HEK293T (cell line): ENCODE measurements around the gene ENAH.

Experiments used
- CTCF ChIA-PET: fragments of 350-600 bp; formaldehyde crosslinking; extraction: SDS; loops from one replicate; lab custom pipeline; 2021; ENCODE audit warnings: antibody characterized with exemption, inconsistent platforms; lab: Yijun Ruan, JAX
- POLR2A ChIA-PET: fragments of 350-600 bp; formaldehyde crosslinking; extraction: SDS; loops from one replicate; lab custom pipeline; 2020; ENCODE audit warnings: antibody characterized with exemption, inconsistent platforms; lab: Yijun Ruan, JAX
- DNase-seq: peaks from one replicate; pipeline ENCODE4 v3.0.0; 2012; ENCODE audit warnings: mixed read lengths; ENCODE audit errors: extremely low spot score
- ARNT ChIP-seq: fragments of 450-650 bp; IDR thresholded peaks from 2 replicates; pipeline ENCODE4 v1.6.1; 2017; ENCODE audit warnings: mild to moderate bottlenecking
- BHLHE40 ChIP-seq: fragments of 450-650 bp; IDR thresholded peaks from 2 replicates; pipeline ENCODE4 v1.6.1; 2016; ENCODE audit warnings: mild to moderate bottlenecking, moderate library complexity, borderline replicate concordance
- CTBP1 ChIP-seq: fragments of 450-650 bp; IDR thresholded peaks from 2 replicates; pipeline ENCODE4 v1.6.1; 2016; ENCODE audit warnings: borderline replicate concordance
- ELF4 ChIP-seq: fragments of 450-650 bp; IDR thresholded peaks from 2 replicates; pipeline ENCODE4 v1.6.1; 2017; ENCODE audit warnings: antibody characterized with exemption
- FOXA1 ChIP-seq: fragments of 450-650 bp; IDR thresholded peaks from 2 replicates; pipeline ENCODE4 v1.6.1; 2016; ENCODE audit warnings: mild to moderate bottlenecking
- FOXK2 ChIP-seq: fragments of 450-650 bp; IDR thresholded peaks from 2 replicates; pipeline ENCODE4 v1.6.1; 2016; ENCODE audit warnings: mild to moderate bottlenecking
- FOXM1 ChIP-seq: fragments of 450-650 bp; IDR thresholded peaks from 2 replicates; pipeline ENCODE4 v1.6.1; 2017; ENCODE audit warnings: mild to moderate bottlenecking, borderline replicate concordance
- HDGF ChIP-seq: fragments of 450-650 bp; IDR thresholded peaks from 2 replicates; pipeline ENCODE4 v1.6.1; 2017; ENCODE audit warnings: antibody characterized with exemption, borderline replicate concordance
- L3MBTL2 ChIP-seq: fragments of 450-650 bp; conservative IDR thresholded peaks from 2 replicates; pipeline ENCODE4 v1.6.1; 2016; ENCODE audit warnings: mild to moderate bottlenecking
- LEF1 ChIP-seq: fragments of 450-650 bp; IDR thresholded peaks from 2 replicates; pipeline ENCODE4 v1.6.1; 2017; ENCODE audit warnings: mild to moderate bottlenecking, borderline replicate concordance
- NFRKB ChIP-seq: fragments of 450-650 bp; IDR thresholded peaks from 2 replicates; pipeline ENCODE4 v1.6.1; 2016; ENCODE audit warnings: mild to moderate bottlenecking, moderate library complexity
- SP1 ChIP-seq: fragments of 450-650 bp; IDR thresholded peaks from 2 replicates; pipeline ENCODE4 v1.6.1; 2017
- SUZ12 ChIP-seq: fragments of 450-650 bp; IDR thresholded peaks from 2 replicates; pipeline ENCODE4 v1.6.1; 2016; ENCODE audit warnings: mild to moderate bottlenecking
- TARDBP ChIP-seq: fragments of 450-650 bp; IDR thresholded peaks from 2 replicates; pipeline ENCODE4 v1.6.1; 2016
- ZNF384 ChIP-seq: fragments of 450-650 bp; IDR thresholded peaks from 2 replicates; pipeline ENCODE4 v1.6.1; 2016
- TF ChIP-seq, protein P1 (sequence below): fragments of 450-650 bp; IDR thresholded peaks from 2 replicates; pipeline ENCODE4 v1.6.1; 2016

ENAH gene

DNA sequence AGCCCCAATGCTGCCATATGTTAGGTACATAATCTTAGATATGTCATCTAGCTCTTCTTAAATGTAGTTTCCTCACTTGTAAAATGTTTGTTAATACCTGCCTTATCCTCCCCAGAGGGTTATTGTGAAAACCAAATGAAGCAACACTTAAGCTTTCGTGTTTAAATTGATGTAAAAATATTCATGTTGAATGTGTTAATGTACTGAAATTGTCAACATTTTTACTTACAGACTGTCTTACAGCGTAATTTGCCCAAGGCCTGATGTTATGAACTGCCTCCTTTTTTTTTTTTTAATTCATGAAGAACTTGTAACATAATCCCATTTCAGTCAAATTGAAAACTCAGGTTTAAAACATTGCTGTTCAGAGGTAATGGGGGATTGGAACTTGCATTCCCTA, 25.6 kb upstream of the ENAH start:
- no peak for DNase-seq
- ChIA-PET POLR2A (no interaction called here), CTCF (interaction anchor here (1.1 kb wide), 1 partner anchor 16 kb away, joined by 3 read pairs; no protein-coding TSS in a partner anchor)
- TF ChIP-seq ELF4, result no peak
- peak; percentile 65; the same call in 1 of the 2 replicates for TF ChIP-seq ZNF384

DNA sequence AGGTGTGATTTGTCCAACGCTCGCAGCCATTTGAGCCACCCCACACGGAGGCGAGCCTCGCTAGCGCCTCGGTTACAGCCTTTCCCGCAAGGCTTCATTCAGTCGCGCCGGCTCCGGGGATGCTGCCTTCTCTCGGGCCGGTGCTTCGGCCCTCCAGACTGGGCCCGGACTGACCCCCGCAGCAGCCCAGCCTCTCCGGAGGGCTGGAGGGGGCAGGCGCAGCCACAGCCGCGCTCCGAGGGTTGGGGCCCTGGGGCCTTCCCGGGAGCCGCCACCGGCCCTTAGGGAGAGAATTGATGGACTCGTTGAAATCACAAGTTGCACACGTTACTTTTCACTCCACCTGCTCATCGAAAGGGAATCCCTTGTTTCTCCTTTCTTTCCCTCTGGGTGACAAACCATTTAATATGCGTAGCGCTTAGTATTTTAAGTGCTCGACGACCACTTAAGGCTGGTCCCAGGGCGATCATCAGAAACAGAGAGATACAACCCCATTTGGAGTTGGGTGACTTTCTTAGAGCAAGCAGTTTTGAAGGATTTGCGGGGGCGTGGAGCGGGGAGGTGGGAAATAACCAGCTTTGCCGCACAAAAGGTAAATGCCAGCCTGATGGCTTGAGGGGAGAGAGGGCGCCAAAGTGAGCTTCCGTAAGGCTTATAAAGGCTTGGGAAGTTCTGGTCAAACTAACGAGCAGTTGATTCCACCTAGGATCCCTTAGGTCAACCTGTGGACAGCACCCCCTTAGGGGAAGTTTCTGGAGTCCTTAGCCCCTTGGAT, 24.6 kb upstream of the ENAH start:
- TF ChIP-seq TARDBP (no peak), SUZ12 (no peak), FOXM1 (no peak), HDGF (no peak), NFRKB (no peak), ELF4 (no peak), BHLHE40 (no peak), LEF1 (no peak), L3MBTL2 (no peak)
- CTCF ChIA-PET, result no interaction called here
- POLR2A ChIA-PET, result no interaction called here
- DNase-seq, result no peak

DNA sequence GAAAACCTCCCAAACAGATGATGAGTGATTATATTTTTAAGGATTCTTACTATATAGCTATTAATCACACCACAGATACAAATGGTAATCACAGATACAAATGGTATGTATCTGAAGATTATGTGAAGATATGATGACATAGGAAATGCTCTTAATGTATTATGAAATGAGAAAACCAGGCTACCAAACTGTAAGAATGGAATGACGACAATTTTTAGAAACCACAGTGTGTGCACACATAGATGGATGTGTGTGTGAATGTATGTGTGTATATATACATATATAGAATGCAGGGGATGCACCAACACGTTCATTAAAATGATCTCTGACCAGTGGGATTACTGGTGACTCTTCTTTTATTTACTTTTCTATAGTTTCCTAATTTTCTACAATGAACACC, 21.5 kb upstream of the ENAH start:
- POLR2A ChIA-PET, result no interaction called here
- CTCF ChIA-PET, result no interaction called here
- no peak for DNase-seq
- no peak for TF ChIP-seq FOXA1
- no peak for TF ChIP-seq SP1
- TF ChIP-seq FOXM1, result no peak
- TF ChIP-seq NFRKB, result no peak
- no peak for TF ChIP-seq ZNF384
- no peak for TF ChIP-seq L3MBTL2
- no peak for TF ChIP-seq FOXK2
- no peak for TF ChIP-seq CTBP1
- no peak for TF ChIP-seq ARNT
- no peak for TF ChIP-seq HDGF
- TF ChIP-seq BHLHE40, result no peak
- TF ChIP-seq, protein P1, sequence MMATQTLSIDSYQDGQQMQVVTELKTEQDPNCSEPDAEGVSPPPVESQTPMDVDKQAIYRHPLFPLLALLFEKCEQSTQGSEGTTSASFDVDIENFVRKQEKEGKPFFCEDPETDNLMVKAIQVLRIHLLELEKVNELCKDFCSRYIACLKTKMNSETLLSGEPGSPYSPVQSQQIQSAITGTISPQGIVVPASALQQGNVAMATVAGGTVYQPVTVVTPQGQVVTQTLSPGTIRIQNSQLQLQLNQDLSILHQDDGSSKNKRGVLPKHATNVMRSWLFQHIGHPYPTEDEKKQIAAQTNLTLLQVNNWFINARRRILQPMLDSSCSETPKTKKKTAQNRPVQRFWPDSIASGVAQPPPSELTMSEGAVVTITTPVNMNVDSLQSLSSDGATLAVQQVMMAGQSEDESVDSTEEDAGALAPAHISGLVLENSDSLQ, result no peak
- TF ChIP-seq LEF1, result no peak

DNA sequence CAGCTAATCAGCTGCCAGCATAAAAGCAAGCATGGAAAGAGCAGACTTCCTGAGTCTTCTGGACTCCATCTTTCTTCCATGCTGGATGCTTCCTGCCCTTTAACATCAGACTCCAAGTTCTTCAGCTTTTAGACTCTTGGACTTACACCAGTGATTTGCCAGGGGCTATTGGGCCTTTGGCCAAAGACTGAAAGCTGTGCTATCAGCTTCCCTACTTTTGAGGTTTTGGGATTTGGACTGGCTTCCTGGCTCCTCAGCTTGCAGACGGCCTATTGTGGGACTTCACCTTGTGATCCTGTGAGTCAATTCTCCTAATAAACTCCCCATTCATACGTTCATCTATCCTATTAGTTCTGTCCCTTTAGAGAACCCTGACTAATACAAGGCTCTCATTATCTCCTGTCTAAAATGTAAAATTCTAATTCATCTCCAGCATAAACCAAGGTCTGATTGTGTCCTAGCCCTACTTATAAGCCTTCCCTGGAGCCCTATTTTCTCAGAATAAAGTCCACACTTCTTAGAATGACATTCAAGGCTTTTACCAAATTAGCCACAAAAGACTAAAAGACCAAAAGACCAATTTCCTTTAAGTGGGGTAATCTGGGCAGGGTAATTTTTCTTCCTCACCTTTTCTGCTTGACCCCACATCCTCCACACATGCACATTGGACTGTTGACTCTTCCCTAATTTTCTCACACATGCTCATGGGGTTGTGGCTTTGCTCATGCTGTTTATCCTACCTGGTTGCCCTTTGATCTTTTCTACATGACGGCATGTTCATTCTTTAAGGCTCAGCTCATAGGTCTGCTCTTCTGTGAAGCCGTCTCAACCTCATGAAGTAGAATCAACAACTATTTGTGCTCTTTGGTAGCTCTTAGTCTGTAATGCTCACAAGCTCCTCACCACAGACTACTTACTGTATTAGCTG, 18.1 kb upstream of the ENAH start:
- DNase-seq, result no peak
- ChIA-PET CTCF (interaction anchor here (1.0 kb wide), 2 partner anchors 11 to 16 kb away, joined by 3 read pairs; no protein-coding TSS in a partner anchor), POLR2A (interaction anchor here (1.0 to 1.1 kb wide), 2 partner anchors 18 to 106 kb away, joined by 3 to 4 read pairs; partner anchors contain the start of genes ENAH and SRP9)
- TF ChIP-seq L3MBTL2 (no peak), SP1 (no peak), CTBP1 (no peak), BHLHE40 (no peak), FOXK2 (no peak), ELF4 (no peak), LEF1 (no peak)

DNA sequence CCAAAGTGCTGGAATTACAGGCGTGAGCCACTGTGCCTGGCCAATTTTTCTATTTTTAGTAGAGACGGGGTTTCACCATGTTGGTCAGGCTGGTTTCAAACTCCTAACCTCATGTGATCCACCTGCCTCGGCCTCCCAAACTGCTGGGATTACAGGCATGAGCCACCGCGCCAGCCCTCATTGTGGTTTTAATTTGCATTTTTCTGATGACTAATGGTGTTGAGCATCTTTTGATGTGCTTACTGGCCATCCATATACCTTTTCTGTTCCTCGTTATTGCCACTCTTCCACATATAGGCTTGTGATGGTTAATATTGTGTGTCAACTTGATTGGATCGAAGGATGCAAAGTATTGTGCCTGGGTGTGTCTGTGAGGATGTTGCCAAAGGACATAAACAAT, 17.4 kb upstream of the ENAH start:
- no peak for TF ChIP-seq FOXM1
- TF ChIP-seq SP1, result no peak
- TF ChIP-seq, protein P1, result no peak
- TF ChIP-seq SUZ12, result no peak
- no peak for TF ChIP-seq HDGF
- no peak for TF ChIP-seq CTBP1
- TF ChIP-seq BHLHE40, result no peak
- TF ChIP-seq ARNT, result no peak
- no peak for TF ChIP-seq L3MBTL2
- no peak for TF ChIP-seq TARDBP
- TF ChIP-seq NFRKB, result no peak
- TF ChIP-seq FOXA1, result no peak
- TF ChIP-seq FOXK2, result no peak
- TF ChIP-seq ELF4, result no peak
- TF ChIP-seq LEF1, result no peak
- no peak for TF ChIP-seq ZNF384

DNA sequence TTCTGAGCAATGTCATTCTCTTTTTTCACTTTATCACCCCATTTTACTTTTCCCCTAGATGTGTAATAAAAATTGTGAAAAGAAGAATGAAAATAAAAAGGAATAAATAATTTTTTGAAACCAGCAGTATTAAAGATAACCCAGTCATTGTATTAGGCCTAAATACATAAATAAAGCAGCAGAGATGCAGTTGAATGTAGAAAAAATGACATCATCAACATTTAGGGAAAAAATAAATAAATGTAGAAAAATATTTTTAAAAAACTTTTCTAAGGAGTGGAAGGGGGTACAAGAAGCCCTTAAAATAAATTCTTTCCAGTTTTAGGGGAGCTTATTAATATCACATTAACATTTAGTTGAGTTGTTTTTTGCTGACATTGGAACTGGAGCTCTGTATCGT, 15.3 kb upstream of the ENAH start:
- ChIA-PET POLR2A (no interaction called here), CTCF (no interaction called here)
- TF ChIP-seq SUZ12, result no peak
- TF ChIP-seq FOXA1, result no peak
- TF ChIP-seq HDGF, result no peak
- TF ChIP-seq LEF1, result no peak
- TF ChIP-seq CTBP1, result no peak
- TF ChIP-seq FOXM1, result no peak
- TF ChIP-seq SP1, result no peak
- no peak for TF ChIP-seq L3MBTL2
- TF ChIP-seq ARNT, result no peak
- no peak for TF ChIP-seq NFRKB
- TF ChIP-seq, protein P1, result no peak
- TF ChIP-seq BHLHE40, result no peak
- DNase-seq, result no peak

More for the DNA sequence above, 17.4 kb upstream of the ENAH start:
- POLR2A ChIA-PET, result no interaction called here
- no peak for DNase-seq
- CTCF ChIA-PET, result no interaction called here
